HepG2 (cell line): ENCODE measurements around the gene ZNF211. TPM values are rescaled to one million over a fixed set of nuclear protein-coding genes. Genes with fewer than 3 reads are reported as not detected.

ENCODE experiments used
- ATF7 ChIP-seq, 2 experiments: fragments of 450-650 bp in 1 of 2; sonication (generic) in 1 of 2; formaldehyde crosslinking in 1 of 2; IDR thresholded peaks; 2 replicates each; pipeline versions ENCODE4 v1.4.0 to v1.6.1; 2016 to 2020; ENCODE audit warnings: antibody characterized with exemption in 1 of 2, mild to moderate bottlenecking in 1 of 2, missing genetic modification reagents in 1 of 2
- CEBPB ChIP-seq: IDR thresholded peaks from 2 replicates; pipeline ENCODE4 v1.6.1; 2011; ENCODE audit warnings: low read depth, low read length, improper control_type of control experiment, borderline replicate concordance
- DMAP1 ChIP-seq: IDR thresholded peaks from 2 replicates; pipeline ENCODE4 v1.6.1; 2016
- DRAP1 ChIP-seq: IDR thresholded peaks from 2 replicates; pipeline ENCODE4 v1.6.1; 2016; ENCODE audit warnings: missing genetic modification reagents, missing compliant biosample characterization
- FOXK2 ChIP-seq: fragments of 450-650 bp; IDR thresholded peaks from 2 replicates; pipeline ENCODE4 v1.6.1; 2016
- GLI4 ChIP-seq: sonication (generic); formaldehyde crosslinking; IDR thresholded peaks from 2 replicates; pipeline ENCODE4 v1.5.1; 2020; ENCODE audit warnings: missing genetic modification reagents, mild to moderate bottlenecking, moderate library complexity, borderline replicate concordance
- HCFC1 ChIP-seq: fragments of 150-350 bp; IDR thresholded peaks from 2 replicates; pipeline ENCODE4 v1.6.1; 2014; ENCODE audit warnings: low read depth, low read length
- IKZF4 ChIP-seq: sonication (generic); formaldehyde crosslinking; IDR thresholded peaks from 2 replicates; pipeline ENCODE4 v1.5.1; 2020; ENCODE audit warnings: borderline replicate concordance, mild to moderate bottlenecking, low read depth, missing genetic modification reagents; ENCODE audit errors: not compliant biosample characterization
- KLF12 ChIP-seq: sonication (generic); formaldehyde crosslinking; IDR thresholded peaks from 2 replicates; pipeline ENCODE4 v1.4.0; 2020; ENCODE audit warnings: missing genetic modification reagents, borderline replicate concordance
- NCOA1 ChIP-seq: sonication (generic); formaldehyde crosslinking; IDR thresholded peaks from 2 replicates; pipeline ENCODE4 v1.9.0; 2021; ENCODE audit warnings: missing genetic modification reagents
- NRL ChIP-seq: sonication (generic); formaldehyde crosslinking; IDR thresholded peaks from 2 replicates; pipeline ENCODE4 v1.5.0; 2020; ENCODE audit warnings: missing genetic modification reagents, mild to moderate bottlenecking, moderate library complexity, borderline replicate concordance
- PITX1 ChIP-seq: sonication (generic); formaldehyde crosslinking; IDR thresholded peaks from 2 replicates; pipeline ENCODE4 v1.5.1; 2020; ENCODE audit warnings: mild to moderate bottlenecking, missing genetic modification reagents
- RFX5 ChIP-seq: IDR thresholded peaks from 2 replicates; pipeline ENCODE4 v1.6.1; 2011; ENCODE audit warnings: low read depth, low read length, improper control_type of control experiment
- SALL2 ChIP-seq: sonication (generic); formaldehyde crosslinking; IDR thresholded peaks from 2 replicates; pipeline ENCODE4 v1.8.1; 2023; ENCODE audit warnings: mild to moderate bottlenecking, missing genetic modification reagents, inconsistent platforms
- TFE3 ChIP-seq: IDR thresholded peaks from 2 replicates; pipeline ENCODE4 v1.6.1; 2016
- ZFP36L1 ChIP-seq: sonication (generic); formaldehyde crosslinking; IDR thresholded peaks from 2 replicates; pipeline ENCODE4 v1.8.0; 2022; ENCODE audit warnings: mild to moderate bottlenecking, missing genetic modification reagents, moderate library complexity
- ZMAT3 ChIP-seq: sonication (generic); formaldehyde crosslinking; conservative IDR thresholded peaks from 2 replicates; pipeline ENCODE4 v1.7.0; 2021; ENCODE audit warnings: missing genetic modification reagents
- ZMYM3 ChIP-seq: sonication (generic); formaldehyde crosslinking; IDR thresholded peaks from 2 replicates; pipeline ENCODE4 v1.5.1; 2020; ENCODE audit warnings: mild to moderate bottlenecking, missing genetic modification reagents
- ZNF558 ChIP-seq: sonication (generic); formaldehyde crosslinking; IDR thresholded peaks from 2 replicates; pipeline ENCODE4 v1.9.0; 2022; ENCODE audit warnings: mild to moderate bottlenecking, missing genetic modification reagents, borderline replicate concordance
- ZNF747 ChIP-seq: sonication (generic); formaldehyde crosslinking; IDR thresholded peaks from 2 replicates; pipeline ENCODE4 v1.8.1; 2023; ENCODE audit warnings: missing genetic modification reagents, mild to moderate bottlenecking, borderline replicate concordance
- ZNF780A ChIP-seq: sonication (generic); formaldehyde crosslinking; IDR thresholded peaks from 2 replicates; pipeline ENCODE4 v1.8.0; 2022; ENCODE audit warnings: mild to moderate bottlenecking, missing genetic modification reagents, moderate library complexity
- ZSCAN22 ChIP-seq: sonication (generic); formaldehyde crosslinking; IDR thresholded peaks from 2 replicates; pipeline ENCODE4 v1.4.0; 2020; ENCODE audit warnings: mild to moderate bottlenecking, missing genetic modification reagents
- polyA plus RNA-seq, 8 experiments: library from polyadenylated mRNA; depleted of rRNA in 3 of 8; stranded (reverse) in 7 of 8; unstranded in 1 of 8; fragments of >200 nt; fragmentation: Illumina TruSeq in 4 of 8; extraction: Trizol in 4 of 8; gene quantifications; 2 replicates each; pipeline versions ENCODE4 v1.2.1 to v1.2.3, GENCODE V29; 2011 to 2016; ENCODE audit warnings: low read depth in 4 of 8, missing spikeins in 1 of 8, mixed read lengths in 1 of 8; ENCODE audit not compliant: insufficient read depth in 1 of 8
- total RNA-seq, 5 experiments: library from RNA; depleted of rRNA; stranded (reverse); fragments of >200 nt; fragmentation: Illumina TruSeq; extraction: Trizol; gene quantifications; 2 replicates each; pipeline ENCODE4 v1.2.3, GENCODE V29; 2016; ENCODE audit warnings: low read depth in 1 of 5
- TF ChIP-seq, protein P1 (sequence below): sonication (generic); formaldehyde crosslinking; IDR thresholded peaks from 2 replicates; pipeline ENCODE4 v1.5.1; 2020; ENCODE audit warnings: missing genetic modification reagents, mild to moderate bottlenecking, borderline replicate concordance
- TF ChIP-seq, protein P2 (sequence below): sonication (generic); formaldehyde crosslinking; IDR thresholded peaks from 2 replicates; pipeline ENCODE4 v1.4.0; 2020; ENCODE audit warnings: missing genetic modification reagents, borderline replicate concordance

ZNF211 gene
- total and polyA plus RNA-seq, 2 of the 13 experiments (the other 11 are each of a cell fraction or from before 2014, with no cell fraction given) = 9.9 to 11.2 TPM

DNA sequence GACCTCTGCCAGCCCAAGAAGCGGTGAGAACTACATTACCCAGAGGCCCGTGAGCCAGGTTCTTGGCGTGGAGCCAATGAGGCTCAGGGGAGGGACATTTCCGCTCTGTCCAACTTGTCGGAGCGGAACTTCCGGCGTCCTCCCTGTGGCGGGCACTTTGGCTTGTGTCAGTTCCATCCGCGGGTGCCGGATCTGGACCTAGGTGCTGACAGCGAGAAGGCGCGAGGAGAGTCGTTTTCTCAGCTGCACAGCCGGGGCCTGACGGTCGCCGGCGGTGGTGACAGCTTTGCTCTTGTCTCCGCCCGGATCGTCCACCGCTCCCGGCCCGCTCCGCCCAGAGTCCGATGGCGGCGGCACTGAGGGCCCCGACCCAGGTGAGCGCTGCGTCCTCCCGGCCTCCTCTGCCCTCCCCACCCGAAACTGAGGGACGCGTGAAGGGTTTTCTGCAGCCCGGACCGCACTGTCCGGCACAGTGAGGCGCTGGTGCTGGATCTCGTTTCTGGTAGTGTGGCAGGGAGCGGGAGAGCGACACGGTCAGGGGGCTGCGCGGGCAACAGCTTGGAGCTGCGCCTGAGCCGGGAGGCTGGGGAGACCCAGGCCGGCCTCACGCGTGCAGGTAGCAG is 33.1 kb upstream of the ZNF211 start, which contains the start of gene ZNF530 (continued):
- no peak for TF ChIP-seq RFX5
- peak; percentile 85; the same call in 1 of the 2 replicates for TF ChIP-seq GLI4 (CRISPR knock-in tag)
- TF ChIP-seq DRAP1 (CRISPR knock-in tag) = no peak
- TF ChIP-seq TFE3 = peak; percentile 41; the same call in 1 of the 2 replicates
- TF ChIP-seq FOXK2 = no peak
- TF ChIP-seq, protein P1, sequence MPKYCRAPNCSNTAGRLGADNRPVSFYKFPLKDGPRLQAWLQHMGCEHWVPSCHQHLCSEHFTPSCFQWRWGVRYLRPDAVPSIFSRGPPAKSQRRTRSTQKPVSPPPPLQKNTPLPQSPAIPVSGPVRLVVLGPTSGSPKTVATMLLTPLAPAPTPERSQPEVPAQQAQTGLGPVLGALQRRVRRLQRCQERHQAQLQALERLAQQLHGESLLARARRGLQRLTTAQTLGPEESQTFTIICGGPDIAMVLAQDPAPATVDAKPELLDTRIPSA = no peak
- 0 out of 2 replicates have a peak, but pooled peaks have one; percentile 17 for TF ChIP-seq ZMYM3 (CRISPR knock-in tag)
- no peak for TF ChIP-seq ZFP36L1 (CRISPR knock-in tag)
- peak; percentile 58; the same call in 1 of the 2 replicates for TF ChIP-seq DMAP1 (CRISPR knock-in tag)
- TF ChIP-seq ZNF558 (CRISPR knock-in tag) = no peak
- peak; percentile 93 for TF ChIP-seq HCFC1
- TF ChIP-seq IKZF4 = peak; percentile 86
- peak; percentile 100 for TF ChIP-seq ZSCAN22 (CRISPR knock-in tag)
- TF ChIP-seq ZMAT3 = 0 out of 2 replicates have a peak, but pooled peaks have one; percentile 42
- TF ChIP-seq NRL (CRISPR knock-in tag) = 0 out of 2 replicates have a peak, but pooled peaks have one; percentile 68
- 0 out of 2 replicates have a peak, but pooled peaks have one; percentile 54 for TF ChIP-seq KLF12 (CRISPR knock-in tag)
- TF ChIP-seq ATF7 (IDR thresholded peaks at IDR 0.05) = no peak
- no peak for TF ChIP-seq ATF7 (CRISPR knock-in tag; IDR thresholded peaks at IDR 0.05)
- no peak for TF ChIP-seq ZNF780A (CRISPR knock-in tag)
- TF ChIP-seq PITX1 (CRISPR knock-in tag) = peak; percentile 71
- TF ChIP-seq ZNF747 (CRISPR knock-in tag) = peak; percentile 41; the same call in 1 of the 2 replicates
- no peak for TF ChIP-seq NCOA1
- no peak for TF ChIP-seq CEBPB
- TF ChIP-seq SALL2 (CRISPR knock-in tag) = peak; percentile 27; the same call in 1 of the 2 replicates
- TF ChIP-seq, protein P2, sequence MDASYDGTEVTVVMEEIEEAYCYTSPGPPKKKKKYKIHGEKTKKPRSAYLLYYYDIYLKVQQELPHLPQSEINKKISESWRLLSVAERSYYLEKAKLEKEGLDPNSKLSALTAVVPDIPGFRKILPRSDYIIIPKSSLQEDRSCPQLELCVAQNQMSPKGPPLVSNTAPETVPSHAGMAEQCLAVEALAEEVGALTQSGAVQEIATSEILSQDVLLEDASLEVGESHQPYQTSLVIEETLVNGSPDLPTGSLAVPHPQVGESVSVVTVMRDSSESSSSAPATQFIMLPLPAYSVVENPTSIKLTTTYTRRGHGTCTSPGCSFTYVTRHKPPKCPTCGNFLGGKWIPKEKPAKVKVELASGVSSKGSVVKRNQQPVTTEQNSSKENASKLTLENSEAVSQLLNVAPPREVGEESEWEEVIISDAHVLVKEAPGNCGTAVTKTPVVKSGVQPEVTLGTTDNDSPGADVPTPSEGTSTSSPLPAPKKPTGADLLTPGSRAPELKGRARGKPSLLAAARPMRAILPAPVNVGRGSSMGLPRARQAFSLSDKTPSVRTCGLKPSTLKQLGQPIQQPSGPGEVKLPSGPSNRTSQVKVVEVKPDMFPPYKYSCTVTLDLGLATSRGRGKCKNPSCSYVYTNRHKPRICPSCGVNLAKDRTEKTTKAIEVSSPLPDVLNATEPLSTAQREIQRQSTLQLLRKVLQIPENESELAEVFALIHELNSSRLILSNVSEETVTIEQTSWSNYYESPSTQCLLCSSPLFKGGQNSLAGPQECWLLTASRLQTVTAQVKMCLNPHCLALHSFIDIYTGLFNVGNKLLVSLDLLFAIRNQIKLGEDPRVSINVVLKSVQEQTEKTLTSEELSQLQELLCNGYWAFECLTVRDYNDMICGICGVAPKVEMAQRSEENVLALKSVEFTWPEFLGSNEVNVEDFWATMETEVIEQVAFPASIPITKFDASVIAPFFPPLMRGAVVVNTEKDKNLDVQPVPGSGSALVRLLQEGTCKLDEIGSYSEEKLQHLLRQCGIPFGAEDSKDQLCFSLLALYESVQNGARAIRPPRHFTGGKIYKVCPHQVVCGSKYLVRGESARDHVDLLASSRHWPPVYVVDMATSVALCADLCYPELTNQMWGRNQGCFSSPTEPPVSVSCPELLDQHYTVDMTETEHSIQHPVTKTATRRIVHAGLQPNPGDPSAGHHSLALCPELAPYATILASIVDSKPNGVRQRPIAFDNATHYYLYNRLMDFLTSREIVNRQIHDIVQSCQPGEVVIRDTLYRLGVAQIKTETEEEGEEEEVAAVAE (CRISPR knock-in tag) = peak; percentile 45; the same call in 1 of the 2 replicates
